GM21619 (cell line): ENCODE measurements around the gene PCNX3.
"Not testable (repeated sequence)": the region's sequence is repeated elsewhere in the genome, so short reads cannot be mapped to it uniquely, and the experiment has no call there.

Experiments
- ATAC-seq: cut with Tn5 transposase; IDR thresholded peaks from one replicate; pipeline ENCODE4 v1.9.1; 2021; ENCODE audit not compliant: unreplicated experiment

Gene PCNX3

GRCh38 chr11:65637032-65637557, 21.5 kb downstream of the PCNX3 start:
- no peak for ATAC-seq

DNA sequence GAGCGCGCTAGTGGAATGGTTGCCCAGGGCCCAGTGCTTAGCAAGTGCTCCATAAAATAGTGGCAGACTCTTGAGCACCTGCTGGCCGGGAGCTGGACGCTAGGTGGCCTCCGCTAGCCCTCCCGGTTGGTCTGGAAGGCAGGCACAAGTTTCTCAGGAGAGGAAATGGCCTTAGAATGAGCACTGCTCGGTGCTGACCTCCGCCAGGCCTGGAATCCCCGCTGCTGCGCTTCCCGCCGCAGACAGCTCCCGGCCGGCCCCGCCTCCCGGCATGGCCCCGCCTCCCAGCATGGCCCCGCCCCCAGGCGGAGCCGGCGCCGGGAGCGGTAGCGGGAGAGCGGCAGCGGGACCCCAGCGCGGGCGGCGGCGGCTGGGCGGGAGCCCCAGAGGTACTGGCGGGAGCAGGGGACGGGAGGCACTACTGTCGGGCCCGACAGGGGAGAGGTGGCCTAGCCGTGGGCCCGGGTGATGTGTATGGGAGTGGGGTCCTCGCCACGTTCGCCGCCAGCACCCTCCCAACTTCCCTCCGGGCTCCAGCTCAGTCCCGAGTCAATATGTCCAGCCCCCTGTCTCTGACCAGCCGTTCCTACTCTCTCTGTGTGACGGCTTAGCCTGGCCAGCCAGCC, 22.3 kb downstream of the PCNX3 start, which contains the start of gene SIPA1:
Gene SIPA1 (plus strand): TSS at position 308 of the 626 bp plus-strand sequence. CDS start 2,821 bp downstream, outside the sequence.
- ATAC-seq: peak; percentile 26

- not testable (repeated sequence) for ATAC-seq
Observed at GRCh38 chr11:65639228-65639597, 23.6 kb downstream of the PCNX3 start.

GRCh38 chr11:65639623-65640482, 24.3 kb downstream of the PCNX3 start:
- ATAC-seq: peak; percentile 38

- ATAC-seq: no peak
Observed at GRCh38 chr11:65640483-65641296, 25.1 kb downstream of the PCNX3 start.

DNA sequence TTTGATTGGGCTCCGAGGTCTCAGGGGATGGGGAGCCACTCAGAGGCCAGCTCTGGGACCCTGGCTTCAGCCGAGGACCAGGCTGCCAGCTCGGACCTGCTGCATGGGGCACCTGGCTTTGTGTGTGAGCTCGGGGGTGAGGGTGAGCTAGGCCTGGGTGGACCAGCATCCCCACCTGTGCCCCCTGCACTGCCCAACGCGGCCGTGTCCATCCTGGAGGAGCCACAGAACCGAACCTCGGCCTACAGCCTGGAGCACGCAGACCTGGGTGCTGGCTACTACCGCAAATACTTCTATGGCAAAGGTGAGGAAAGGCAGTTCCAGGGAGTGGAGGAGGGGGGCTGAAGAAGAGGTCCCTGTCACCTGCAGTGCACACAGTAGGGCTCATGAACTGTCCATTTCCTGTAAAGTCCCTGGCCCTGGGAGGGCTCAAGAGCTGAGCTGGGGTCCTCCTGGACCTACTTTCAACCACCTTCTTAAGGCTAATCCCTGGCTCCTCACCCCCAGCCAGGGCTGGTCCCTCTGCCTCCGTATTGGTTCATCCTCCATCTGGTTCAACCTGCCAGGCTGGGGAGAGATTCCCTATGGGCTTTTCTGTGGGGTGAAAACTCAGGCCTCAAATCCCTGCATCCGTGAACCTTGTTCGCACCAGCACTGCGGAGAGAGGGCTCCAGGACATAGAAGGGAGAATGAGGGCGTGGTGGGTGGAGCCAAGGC, 25.9 kb downstream of the PCNX3 start:
- ATAC-seq: no peak

DNA sequence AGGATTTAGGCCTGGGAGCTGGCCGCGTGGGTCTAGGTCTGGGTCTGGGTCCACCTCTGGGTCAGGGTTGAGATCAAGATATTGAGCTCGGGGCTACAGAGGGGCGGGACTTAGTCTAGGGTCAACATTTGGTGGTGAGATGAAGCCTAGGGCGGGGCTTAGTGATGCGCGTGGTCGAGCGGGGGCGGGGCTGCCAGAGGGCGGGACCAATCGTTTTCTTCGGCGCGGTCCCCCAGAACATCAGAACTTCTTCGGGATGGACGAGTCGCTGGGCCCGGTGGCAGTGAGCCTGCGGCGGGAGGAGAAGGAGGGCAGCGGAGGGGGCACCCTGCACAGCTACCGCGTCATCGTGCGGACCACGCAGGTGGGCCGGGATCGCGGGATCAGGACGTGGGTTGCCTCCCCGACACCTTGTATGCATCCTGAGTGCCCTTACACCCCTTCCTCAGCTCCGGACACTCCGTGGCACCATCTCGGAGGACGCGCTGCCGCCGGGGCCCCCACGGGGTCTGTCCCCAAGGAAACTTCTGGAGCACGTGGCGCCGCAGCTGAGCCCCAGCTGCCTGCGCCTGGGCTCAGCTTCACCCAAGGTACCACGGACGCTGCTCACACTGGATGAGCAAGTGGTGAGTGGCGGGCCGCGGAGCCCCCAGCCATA, 26.6 kb downstream of the PCNX3 start:
- no peak for ATAC-seq

DNA sequence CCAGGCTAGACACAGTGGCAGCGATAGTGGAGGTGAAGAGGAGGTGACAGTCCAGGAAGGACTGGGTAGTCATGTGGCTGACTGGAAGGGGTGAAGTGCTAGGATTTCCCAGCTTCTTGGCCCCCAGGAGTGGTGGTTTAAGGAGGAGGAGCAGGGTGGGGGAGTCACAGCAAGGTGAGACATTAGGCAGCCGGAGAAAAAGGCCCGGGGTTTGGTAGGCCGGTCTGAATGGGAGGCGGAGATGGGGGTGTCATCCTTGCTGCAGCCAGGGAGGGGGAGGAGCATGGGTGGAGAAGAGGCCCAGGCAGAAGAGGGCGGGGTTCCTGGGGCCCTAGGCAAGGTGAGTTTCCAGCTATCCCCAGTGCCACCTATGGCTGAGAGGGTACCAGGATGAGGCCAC, 28.4 kb downstream of the PCNX3 start:
- ATAC-seq: no peak

DNA sequence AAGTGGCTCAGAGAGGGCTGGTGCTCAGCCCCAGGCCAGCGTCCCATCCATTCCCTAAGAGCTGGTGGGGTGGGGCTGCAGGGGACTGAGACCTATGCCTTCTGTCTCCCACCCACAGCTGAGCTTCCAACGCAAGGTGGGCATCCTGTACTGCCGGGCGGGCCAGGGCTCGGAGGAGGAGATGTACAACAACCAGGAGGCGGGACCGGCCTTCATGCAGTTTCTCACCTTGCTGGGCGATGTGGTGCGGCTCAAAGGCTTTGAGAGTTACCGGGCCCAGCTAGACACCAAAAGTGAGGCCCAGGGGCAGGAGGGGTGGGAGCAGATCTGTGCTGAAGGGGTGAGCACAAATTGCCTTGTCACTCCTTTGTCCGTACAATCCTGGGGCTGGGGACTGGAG, 29.3 kb downstream of the PCNX3 start:
- ATAC-seq: no peak

- no peak for ATAC-seq
Observed at GRCh38 chr11:65645710-65646109, 30.1 kb downstream of the PCNX3 start.

- no peak for ATAC-seq
Observed at GRCh38 chr11:65646288-65646957, 30.8 kb downstream of the PCNX3 start.

GRCh38 chr11:65646958-65647701, 31.6 kb downstream of the PCNX3 start:
- ATAC-seq: no peak

DNA sequence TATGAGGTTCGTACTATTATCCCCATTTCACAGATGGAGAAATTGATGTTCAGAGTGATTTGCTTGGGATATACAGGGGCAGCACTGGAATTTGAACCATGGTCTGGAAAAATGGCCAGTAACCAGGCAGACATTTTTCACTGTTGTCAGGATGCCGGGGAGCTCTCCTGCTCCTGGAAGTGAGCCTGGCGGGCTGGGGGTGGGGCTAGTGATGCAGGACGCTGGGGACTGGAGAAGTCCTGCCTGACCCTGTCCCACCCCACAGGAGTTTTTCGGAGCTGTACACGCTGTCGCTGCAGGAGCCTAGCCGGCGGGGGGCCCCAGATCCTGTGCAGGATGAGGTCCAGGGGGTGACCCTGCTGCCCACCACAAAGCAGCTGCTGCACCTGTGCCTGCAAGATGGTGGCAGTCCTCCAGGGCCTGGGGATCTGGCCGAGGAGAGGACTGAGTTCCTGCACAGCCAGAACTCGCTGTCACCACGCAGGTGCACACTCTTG, 33.5 kb downstream of the PCNX3 start:
- no peak for ATAC-seq

GRCh38 chr11:65649656-65650546, 34.3 kb downstream of the PCNX3 start:
- no peak for ATAC-seq

- ATAC-seq: no peak
Observed at GRCh38 chr11:65650547-65651338, 35.2 kb downstream of the PCNX3 start.

- no peak for ATAC-seq
Observed at GRCh38 chr11:65651339-65651588, 35.7 kb downstream of the PCNX3 start.
